ENCODE measurements around the gene ZER1. TPM values are rescaled to one million over a fixed set of nuclear protein-coding genes. Genes with fewer than 3 reads are reported as not detected.

ZER1 gene
- total and polyA plus RNA-seq, 8 donors, result 16.3 to 214 (median 40.9) TPM

GRCh38 chr9:128715436-128715750 lies 56.3 kb downstream of the ZER1 start:
- Histone ChIP-seq H3K36me3 (peaks cover 0 to 36% (median 21%) of the 10 kb centered on the region in 4 donors), H3K27me3 (no peaks in the 10 kb centered on the region), H3K27ac (no peak overlapping the region), H3K4me1 (peaks cover 0 to 9% (median 5%) of the 10 kb centered on the region in 4 donors), H3K9me3 (no peaks in the 10 kb centered on the region), H3K4me3 (no peak overlapping the region)
- intact Hi-C loops (cut with DNase I; ENCODE audit: low total_unique reads), result no loop called here
- no peak for DNase-seq
- WGBS, 5 donors, result 87 to 92% (median 89%) methylated on average over 5 to 6 of the region's 6 CpGs
- TF ChIP-seq POLR2A (IDR thresholded peaks at IDR 0.05) (no peak), POLR2AphosphoS5 (IDR thresholded peaks at IDR 0.05) (no peak), EP300 (IDR thresholded peaks at IDR 0.05) (no peak)
- TF ChIP-seq, protein P1, sequence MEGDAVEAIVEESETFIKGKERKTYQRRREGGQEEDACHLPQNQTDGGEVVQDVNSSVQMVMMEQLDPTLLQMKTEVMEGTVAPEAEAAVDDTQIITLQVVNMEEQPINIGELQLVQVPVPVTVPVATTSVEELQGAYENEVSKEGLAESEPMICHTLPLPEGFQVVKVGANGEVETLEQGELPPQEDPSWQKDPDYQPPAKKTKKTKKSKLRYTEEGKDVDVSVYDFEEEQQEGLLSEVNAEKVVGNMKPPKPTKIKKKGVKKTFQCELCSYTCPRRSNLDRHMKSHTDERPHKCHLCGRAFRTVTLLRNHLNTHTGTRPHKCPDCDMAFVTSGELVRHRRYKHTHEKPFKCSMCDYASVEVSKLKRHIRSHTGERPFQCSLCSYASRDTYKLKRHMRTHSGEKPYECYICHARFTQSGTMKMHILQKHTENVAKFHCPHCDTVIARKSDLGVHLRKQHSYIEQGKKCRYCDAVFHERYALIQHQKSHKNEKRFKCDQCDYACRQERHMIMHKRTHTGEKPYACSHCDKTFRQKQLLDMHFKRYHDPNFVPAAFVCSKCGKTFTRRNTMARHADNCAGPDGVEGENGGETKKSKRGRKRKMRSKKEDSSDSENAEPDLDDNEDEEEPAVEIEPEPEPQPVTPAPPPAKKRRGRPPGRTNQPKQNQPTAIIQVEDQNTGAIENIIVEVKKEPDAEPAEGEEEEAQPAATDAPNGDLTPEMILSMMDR (IDR thresholded peaks at IDR 0.05), result no peak

DNA sequence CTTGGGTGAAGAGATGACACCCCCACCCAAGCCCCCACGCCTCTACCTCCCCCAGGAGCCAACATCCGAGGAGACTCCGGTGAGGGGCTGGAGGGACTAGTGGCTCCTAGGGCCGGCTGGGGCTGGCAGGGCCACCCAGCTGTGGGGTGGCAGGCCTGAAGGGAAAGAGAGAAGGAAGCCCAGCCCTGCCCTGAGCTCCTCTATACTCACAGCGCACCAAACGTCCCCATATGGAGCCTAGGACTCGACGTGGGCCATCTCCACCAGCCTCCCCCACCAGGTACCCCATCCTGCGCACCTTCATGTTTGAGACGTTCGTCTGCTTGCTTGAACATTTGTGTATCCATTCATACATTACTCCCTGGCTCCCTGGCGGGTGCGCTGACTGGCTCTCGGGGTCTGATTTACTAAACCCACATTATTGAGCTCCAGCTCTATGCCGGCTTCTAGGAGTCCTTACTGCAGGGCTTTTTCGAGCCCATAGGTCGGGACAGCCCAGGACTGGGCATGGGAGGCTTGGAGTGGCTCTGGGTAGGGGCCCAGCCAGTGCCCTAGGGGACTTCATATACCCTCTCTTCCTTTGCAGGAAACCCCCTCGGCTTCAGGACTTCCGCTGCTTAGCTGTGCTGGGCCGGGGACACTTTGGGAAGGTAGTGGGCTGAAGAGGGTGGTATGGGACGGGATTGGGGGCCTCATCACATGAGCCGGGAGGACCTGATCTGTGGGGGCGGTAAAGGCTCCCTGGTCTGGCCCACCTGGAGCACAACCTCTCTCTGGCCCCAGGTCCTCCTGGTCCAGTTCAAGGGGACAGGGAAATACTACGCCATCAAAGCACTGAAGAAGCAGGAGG lies 56.9 kb downstream of the ZER1 start:
- H3K4me1 ChIP-seq, result peaks cover 0 to 7% (median 3%) of the 10 kb centered on the region in 4 donors
- intact Hi-C loops (cut with DNase I; ENCODE audit: low total_unique reads), result no loop called here
- H3K9me3 ChIP-seq, result no peaks in the 10 kb centered on the region
- DNase-seq, result no peak
- no peaks in the 10 kb centered on the region for H3K27me3 ChIP-seq
- no peak overlapping the region for H3K27ac ChIP-seq
- WGBS, 5 donors, result 87 to 91% (median 90%) methylated on average over 23 to 24 of the region's 24 CpGs
- H3K36me3 ChIP-seq, result peaks cover 0 to 30% (median 18%) of the 10 kb centered on the region in 4 donors
- no peak for TF ChIP-seq POLR2A (IDR thresholded peaks at IDR 0.05)
- TF ChIP-seq EP300 (IDR thresholded peaks at IDR 0.05), result no peak
- TF ChIP-seq POLR2AphosphoS5 (IDR thresholded peaks at IDR 0.05), result no peak
- TF ChIP-seq, protein P1 (IDR thresholded peaks at IDR 0.05), result no peak
- H3K4me3 ChIP-seq, result no peak overlapping the region

DNA sequence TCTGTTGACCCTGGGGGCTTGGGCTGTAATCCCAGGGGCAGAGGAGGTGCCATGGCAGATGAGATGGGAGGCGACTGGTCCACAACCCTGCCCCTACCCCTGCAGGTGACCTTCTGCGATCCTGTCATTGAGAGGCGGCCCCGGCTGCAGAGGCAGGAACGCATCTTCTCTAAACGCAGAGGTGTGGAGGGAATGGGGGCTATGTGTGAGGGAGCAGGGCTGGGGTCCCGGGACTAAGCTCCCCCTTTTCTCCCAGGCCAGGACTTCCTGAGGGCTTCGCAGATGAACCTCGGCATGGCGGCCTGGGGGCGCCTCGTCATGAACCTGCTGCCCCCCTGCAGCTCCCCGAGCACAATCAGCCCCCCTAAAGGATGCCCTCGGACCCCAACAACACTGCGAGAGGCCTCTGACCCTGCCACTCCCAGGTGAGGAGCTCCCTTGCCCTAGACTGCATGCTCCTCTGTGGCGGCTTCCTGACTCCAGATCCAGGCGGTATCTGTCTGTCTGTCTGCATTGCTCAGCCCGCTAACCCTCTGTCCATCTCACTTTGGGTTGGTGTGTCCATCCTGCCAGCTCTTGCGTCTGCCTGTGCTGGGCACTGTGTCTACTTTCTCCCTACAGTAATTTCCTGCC lies 57.7 kb downstream of the ZER1 start:
- intact Hi-C loops (cut with DNase I; ENCODE audit: low total_unique reads), result no loop called here
- no peak overlapping the region for H3K27ac ChIP-seq
- H3K36me3 ChIP-seq, result peaks cover 0 to 28% (median 17%) of the 10 kb centered on the region in 4 donors
- no peak for DNase-seq
- no peak for TF ChIP-seq EP300 (IDR thresholded peaks at IDR 0.05)
- H3K4me1 ChIP-seq, result peaks cover 0 to 1% (median 0%) of the 10 kb centered on the region in 4 donors
- no peaks in the 10 kb centered on the region for H3K27me3 ChIP-seq
- no peak overlapping the region for H3K4me3 ChIP-seq
- H3K9me3 ChIP-seq, result no peaks in the 10 kb centered on the region
- WGBS, 5 donors, result 92 to 97% (median 93%) methylated on average over 15 to 19 of the region's 19 CpGs

DNA sequence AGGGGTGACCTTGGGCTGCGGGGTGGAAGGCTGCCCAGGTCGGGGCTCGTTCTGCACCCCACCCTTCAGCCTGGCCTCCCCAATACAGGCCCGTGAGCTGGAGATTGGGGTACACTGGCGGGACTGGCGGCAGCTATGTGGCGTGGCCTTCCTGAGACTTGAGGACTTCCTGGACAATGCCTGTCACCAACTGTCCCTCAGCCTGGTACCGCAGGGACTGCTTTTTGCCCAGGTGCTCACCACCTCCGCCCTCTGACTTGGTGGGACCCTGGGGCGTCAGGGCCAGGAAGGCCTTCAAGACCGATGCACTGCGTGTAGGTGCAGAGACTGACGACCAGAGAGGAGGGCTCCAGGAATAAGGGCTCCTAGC lies 58.3 kb downstream of the ZER1 start:
- H3K27me3 ChIP-seq, result no peaks in the 10 kb centered on the region
- intact Hi-C loops (cut with DNase I; ENCODE audit: low total_unique reads), result no loop called here
- H3K4me3 ChIP-seq, result no peak overlapping the region
- H3K36me3 ChIP-seq, result peaks cover 0 to 28% (median 17%) of the 10 kb centered on the region in 4 donors
- WGBS, 5 donors, result 89 to 94% (median 93%) methylated on average over 6 to 13 of the region's 13 CpGs
- no peak for DNase-seq
- TF ChIP-seq EP300 (IDR thresholded peaks at IDR 0.05) (no peak), POLR2A (IDR thresholded peaks at IDR 0.05) (no peak), POLR2AphosphoS5 (IDR thresholded peaks at IDR 0.05) (no peak)
- TF ChIP-seq, protein P1 (IDR thresholded peaks at IDR 0.05), result no peak
- no peaks in the 10 kb centered on the region for H3K9me3 ChIP-seq
- no peaks in the 10 kb centered on the region for H3K4me1 ChIP-seq
- no peak overlapping the region for H3K27ac ChIP-seq
